Frontal cortex (tissue), 4 donors: Measurements from ENCODE around the gene FOXM1. TPM values are rescaled to one million over a fixed set of nuclear protein-coding genes. Genes with fewer than 3 reads are reported as not detected.
A peak's percentile ranks its signal among the peaks of the same experiment; 100 is the strongest.

Experiments
- DNase-seq, 2 donors: peaks; one replicate each; pipeline ENCODE4 v3.0.0; 2012; ENCODE audit warnings: low spot score in 2 of 2
- FAIRE-seq: peaks from 2 replicates; lab custom pipeline; 2012; peaks lifted over from hg19 to GRCh38; lab: Jason Lieb, UNC
- total RNA-seq: library from RNA; depleted of rRNA; stranded (reverse); fragments of >200 nt; gene quantifications from one replicate; pipeline ENCODE4 v1.2.3, GENCODE V29; 2014
- donor health status: control.
- donor health status: control.
- donor health status: control.

Gene FOXM1
- total RNA-seq, 1 donor from 2014 or later, result 0.82 TPM

GRCh38 chr12:2812290-2813213 lies 64.4 kb downstream of the FOXM1 start, which contains the start of gene ITFG2:
ITFG2 (plus strand) TSS chr12:2812668; CDS start chr12:2812761, 93 bp downstream.
- DNase-seq, result peak; percentile 81 to 92
- peak; percentile 79 for FAIRE-seq

- no peak for DNase-seq
- no peak for FAIRE-seq
Measured at GRCh38 chr12:2811801-2812200, 65.2 kb downstream of the FOXM1 start.

Other genes starting within 250 kb of the FOXM1 start
- gene FKBP4, start 82.2 kb downstream of the FOXM1 start, total RNA-seq, result 44.8 TPM
- 14.3 TPM for gene ITFG2, start 64.5 kb downstream of the FOXM1 start, total RNA-seq
- gene NRIP2, start 42.1 kb downstream of the FOXM1 start, total RNA-seq, result not detected
- gene TEX52, start 20.1 kb downstream of the FOXM1 start, total RNA-seq, result not detected
- gene RHNO1, start within 50 bp of the FOXM1 start, total RNA-seq, result 49.7 TPM
- 6.9 TPM for gene TULP3, start 13.7 kb upstream of the FOXM1 start, total RNA-seq
- 0.41 TPM for gene TEAD4, start 82.2 kb upstream of the FOXM1 start, total RNA-seq
- 22.4 TPM for gene TSPAN9, start 200.2 kb upstream of the FOXM1 start, total RNA-seq